Measurements from ENCODE around the gene STAC3.

The STAC3 gene

GRCh38 chr12:57222286-57223190 is 28.4 kb downstream of the STAC3 start:
- DNase-seq (ENCODE audit: low read depth) = no peak

- no peak for DNase-seq (ENCODE audit: low read depth)
Measured at GRCh38 chr12:57221169-57221917, 29.6 kb downstream of the STAC3 start.

- no peak for DNase-seq (ENCODE audit: low read depth)
Measured at GRCh38 chr12:57220770-57221168, 30.2 kb downstream of the STAC3 start.

GRCh38 chr12:57219993-57220754 is 30.8 kb downstream of the STAC3 start:
- no peak for DNase-seq (ENCODE audit: low read depth)

DNA sequence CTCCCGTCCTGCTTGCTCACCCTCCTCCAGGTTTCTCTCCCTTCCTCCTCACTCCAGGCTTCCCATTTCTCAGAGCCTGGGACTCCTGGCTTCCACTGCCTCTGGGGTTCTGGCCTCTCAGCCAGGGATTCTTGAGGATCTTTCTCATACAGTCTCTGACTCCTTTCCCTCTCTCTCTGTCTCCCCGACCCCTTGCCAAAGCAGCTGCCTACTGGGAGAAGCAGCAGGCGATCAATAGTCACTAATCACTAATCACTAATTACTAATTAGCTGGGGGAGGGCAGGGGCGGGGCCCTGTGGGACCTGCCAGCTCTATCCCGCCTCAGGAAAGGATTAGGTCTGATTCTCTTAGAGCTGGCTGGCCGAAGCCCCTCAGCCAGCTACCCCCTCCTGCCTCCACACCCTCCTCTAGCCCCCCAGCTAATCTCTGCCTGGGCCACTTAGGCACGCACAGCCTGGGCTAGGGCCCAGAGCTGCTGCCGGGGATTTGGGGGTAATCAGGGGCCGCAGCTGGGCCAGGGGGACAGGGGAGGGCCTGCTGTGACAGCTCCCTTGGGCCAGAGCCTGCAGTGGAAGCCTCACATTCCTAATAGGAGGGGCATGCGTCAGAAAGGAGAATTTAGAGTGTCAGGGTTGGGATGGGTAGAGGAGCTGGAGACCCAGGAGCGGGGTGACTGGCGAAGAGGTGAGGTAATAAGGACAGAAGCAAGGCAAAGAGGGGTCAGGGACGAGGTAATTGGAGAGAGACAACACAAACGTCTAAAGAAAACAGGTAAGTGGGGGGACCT is 31.6 kb downstream of the STAC3 start:
- DNase-seq (ENCODE audit: low read depth) = no peak

DNA sequence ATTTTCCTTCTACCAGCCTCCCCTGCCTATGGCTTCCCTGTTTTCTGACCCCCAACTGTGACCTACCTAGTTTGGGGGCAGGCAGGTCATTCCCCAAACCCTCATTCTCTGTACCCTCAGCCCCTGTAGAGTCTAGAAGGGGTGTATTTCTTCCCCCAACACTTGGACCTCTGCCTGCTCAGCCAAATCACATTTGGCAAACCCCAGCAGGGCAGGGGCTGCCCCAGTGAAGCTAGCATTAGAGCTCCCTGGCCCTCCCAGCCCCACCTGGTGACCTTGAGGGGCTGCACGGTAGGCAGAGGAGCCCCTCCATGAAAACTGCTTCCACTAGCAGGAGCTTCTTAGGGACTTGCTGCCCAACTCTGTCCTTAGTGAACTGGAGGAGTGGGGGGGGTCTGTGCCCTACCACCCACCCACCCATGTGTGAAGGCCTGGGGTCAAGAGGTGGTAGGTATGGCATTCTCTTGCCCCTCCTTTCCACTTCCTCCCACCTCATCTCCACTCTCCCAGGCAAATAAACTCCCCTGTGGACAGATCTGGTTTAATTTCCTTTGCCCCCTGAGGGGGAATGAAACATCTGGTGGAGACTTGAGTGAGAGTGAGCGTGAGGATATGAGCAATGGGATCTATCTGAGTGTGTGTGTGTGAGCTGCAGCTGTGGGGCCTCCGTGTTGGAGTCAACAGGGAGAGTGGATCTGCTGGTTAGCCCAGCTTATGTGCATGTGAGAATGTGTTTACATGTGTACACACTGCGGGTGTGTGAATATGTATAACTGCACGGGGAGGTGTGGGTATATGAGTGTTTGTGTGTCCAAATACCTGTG is 32.7 kb downstream of the STAC3 start:
- no peak for DNase-seq (ENCODE audit: low read depth)

GRCh38 chr12:57216921-57217879 is 33.8 kb downstream of the STAC3 start:
- no peak for DNase-seq (ENCODE audit: low read depth)

GRCh38 chr12:57216014-57216911 is 34.7 kb downstream of the STAC3 start, which contains the start of gene NXPH4:
Gene NXPH4, plus strand, starts transcription at chr12:57216794. Its CDS starts 176 bp downstream, at chr12:57216970.
- peak; percentile 38 for DNase-seq (ENCODE audit: low read depth)

- DNase-seq (ENCODE audit: low read depth) = no peak
Measured at GRCh38 chr12:57215668-57216013, 35.3 kb downstream of the STAC3 start.

DNA sequence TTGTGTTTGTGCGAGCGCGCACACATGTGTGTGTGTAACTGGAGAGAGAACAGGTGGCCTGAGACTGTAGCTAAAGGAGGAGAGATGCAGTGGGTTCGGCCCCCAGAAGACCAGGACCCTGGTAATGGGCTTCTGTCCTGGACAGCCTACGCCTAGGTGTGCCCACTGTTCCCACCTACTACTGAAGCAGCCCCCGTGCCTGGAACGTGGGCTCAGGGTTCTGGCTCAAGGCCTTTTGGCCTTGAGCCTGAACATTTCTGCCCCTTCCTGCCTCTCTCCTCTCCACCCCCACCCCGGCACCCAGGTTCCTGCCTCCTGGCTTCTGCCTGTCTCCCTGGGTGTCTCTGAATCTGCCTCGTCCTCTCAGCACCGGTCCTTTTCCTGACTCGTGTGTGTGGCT is 35.9 kb downstream of the STAC3 start:
- no peak for DNase-seq (ENCODE audit: low read depth)

DNA sequence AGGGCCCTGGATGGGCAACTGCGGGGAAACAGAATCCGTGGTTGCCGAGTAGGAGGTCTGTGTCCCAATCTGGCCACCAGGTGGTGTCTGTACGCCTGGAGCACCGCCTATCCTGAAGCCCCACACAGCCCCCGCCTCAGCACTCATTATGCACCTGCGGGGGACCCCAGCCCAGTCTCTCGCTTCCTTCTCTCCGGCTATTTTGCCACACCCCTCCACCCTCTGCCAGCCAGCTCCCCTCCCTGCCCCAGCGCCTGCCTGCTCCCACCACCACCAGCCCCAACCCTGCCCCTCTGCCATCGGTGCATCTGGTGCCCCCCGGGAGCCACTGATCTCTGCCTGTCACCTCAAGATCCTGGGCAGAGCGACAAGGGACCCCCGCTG is 36.6 kb downstream of the STAC3 start:
- DNase-seq (ENCODE audit: low read depth) = peak; percentile 59

DNA sequence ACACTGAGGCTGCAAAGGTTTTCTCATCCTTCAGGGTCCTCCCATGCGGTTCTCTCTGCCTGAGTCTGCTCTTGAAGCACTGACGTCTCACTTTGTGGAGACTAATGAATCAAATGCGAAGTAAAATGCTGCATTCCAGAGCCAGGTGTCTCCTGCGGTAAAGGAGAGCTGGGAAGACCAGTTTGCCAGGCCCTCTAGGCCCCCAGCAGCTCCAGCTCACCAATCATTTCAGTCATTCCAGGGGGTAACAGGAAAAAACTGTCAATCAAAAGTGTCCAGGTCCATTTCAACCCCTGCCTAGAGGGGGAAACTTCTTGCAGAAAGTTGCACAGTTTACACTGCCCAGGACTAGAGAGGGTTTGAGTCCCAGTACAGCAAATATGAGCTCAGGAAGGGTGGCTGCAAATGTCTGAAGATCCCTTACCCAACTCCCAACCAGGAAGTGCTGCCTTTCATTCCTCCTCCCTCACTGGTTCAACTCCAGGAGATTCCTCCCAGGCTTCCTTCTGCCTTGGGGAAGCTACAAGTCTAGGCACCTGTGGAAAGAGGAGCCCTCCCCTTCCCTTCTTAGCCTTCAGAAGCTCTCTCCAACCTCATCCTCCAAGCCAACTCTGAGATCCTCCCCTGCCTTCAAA is 37.1 kb downstream of the STAC3 start:
- no peak for DNase-seq (ENCODE audit: low read depth)

GRCh38 chr12:57213058-57213715 is 37.8 kb downstream of the STAC3 start:
- peak; percentile 76 for DNase-seq (ENCODE audit: low read depth)

DNA sequence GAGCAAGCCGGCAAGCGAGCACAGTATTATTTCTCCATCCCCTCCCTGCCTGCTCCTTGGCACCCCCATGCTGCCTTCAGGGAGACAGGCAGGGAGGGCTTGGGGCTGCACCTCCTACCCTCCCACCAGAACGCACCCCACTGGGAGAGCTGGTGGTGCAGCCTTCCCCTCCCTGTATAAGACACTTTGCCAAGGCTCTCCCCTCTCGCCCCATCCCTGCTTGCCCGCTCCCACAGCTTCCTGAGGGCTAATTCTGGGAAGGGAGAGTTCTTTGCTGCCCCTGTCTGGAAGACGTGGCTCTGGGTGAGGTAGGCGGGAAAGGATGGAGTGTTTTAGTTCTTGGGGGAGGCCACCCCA is 38.3 kb downstream of the STAC3 start:
- no peak for DNase-seq (ENCODE audit: low read depth)

DNA sequence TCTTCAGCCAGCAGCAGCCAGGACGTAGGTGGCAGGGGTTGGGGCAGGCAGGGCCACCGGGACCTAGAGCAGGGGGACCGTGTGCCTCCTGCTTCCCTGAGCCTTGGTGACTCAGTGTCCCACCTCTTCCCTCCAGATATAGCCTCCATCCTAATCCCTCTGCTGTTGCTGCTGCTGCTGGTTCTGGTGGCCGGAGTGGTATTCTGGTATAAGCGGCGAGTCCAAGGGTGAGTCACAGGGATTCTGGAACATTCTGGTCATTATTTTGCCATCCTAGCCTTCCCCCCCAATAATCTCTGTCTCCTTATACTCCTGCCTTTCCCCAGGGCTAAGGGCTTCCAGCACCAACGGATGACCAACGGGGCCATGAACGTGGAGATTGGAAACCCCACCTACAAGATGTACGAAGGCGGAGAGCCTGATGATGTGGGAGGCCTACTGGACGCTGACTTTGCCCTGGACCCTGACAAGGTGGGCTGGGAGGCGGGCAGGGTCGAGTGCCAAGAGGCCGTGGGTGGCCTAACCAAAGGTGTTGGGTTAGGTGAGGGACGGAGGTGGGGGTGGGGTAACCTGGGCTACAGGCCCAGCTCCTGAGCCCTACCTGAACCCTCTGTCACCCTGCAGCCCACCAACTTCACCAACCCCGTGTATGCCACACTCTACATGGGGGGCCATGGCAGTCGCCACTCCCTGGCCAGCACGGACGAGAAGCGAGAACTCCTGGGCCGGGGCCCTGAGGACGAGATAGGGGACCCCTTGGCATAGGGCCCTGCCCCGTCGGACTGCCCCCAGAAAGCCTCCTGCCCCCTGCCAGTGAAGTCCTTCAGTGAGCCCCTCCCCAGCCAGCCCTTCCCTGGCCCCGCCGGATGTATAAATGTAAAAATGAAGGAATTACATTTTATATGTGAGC is 38.9 kb downstream of the STAC3 start:
- no peak for DNase-seq (ENCODE audit: low read depth)

DNA sequence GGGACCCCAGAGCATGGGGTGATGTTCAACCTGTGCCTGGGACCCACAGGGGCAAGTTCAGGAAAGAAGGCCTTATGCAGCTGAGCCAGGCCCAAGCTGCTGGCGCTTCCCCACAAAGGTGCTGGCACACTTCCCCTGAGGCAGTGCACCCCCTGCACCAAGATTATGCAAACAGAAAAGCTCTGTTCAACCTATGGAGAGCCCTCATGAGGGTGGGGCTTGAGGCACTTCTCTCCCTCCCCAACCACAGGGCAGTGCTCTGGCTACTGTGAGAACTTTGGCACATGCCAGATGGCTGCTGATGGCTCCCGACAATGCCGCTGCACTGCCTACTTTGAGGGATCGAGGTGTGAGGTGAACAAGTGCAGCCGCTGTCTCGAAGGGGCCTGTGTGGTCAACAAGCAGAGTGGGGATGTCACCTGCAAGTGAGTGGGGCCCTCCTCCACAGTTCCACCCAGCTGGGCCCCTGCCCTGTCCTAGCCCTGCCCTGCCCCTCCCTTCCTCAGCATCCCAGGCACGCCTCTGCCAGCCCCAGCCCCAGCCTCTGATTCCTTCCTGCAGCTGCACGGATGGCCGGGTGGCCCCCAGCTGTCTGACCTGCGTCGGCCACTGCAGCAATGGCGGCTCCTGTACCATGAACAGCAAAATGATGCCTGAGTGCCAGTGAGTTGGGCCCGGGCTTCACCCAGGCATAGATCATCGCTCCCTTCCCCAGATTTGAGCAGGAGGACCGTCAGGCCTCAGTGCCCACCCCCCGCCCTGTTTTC is 39.9 kb downstream of the STAC3 start:
- no peak for DNase-seq (ENCODE audit: low read depth)
